Loucy (cell line): Measurements from ENCODE around the gene FAM210A.

Experiments
- H2AFZ ChIP-seq: fragments of 200-600 bp; sonication (generic); 2 replicates; pipeline ENCODE4 v1.6.0; 2016; ENCODE audit warnings: antibody characterized with exemption, mild to moderate bottlenecking, low read length, moderate library complexity
- H3F3A ChIP-seq: fragments of 200-600 bp; 2 replicates; pipeline ENCODE4 v1.6.0; 2016; ENCODE audit warnings: antibody characterized with exemption, low read depth, mild to moderate bottlenecking
- H3K27me3 ChIP-seq: fragments of 200-600 bp; sonication (generic); 2 replicates; pipeline ENCODE4 v1.6.1; 2014; ENCODE audit warnings: low read length, mild to moderate bottlenecking; ENCODE audit not compliant: insufficient read depth, poor library complexity, severe bottlenecking
- H3K36me3 ChIP-seq: fragments of 200-600 bp; sonication (generic); 2 replicates; pipeline ENCODE4 v1.6.1; 2016; ENCODE audit warnings: low read length; ENCODE audit not compliant: insufficient read depth
- H3K4me1 ChIP-seq: fragments of 200-600 bp; sonication (generic); 2 replicates; pipeline ENCODE4 v1.5.1; 2014; ENCODE audit warnings: low read length, mild to moderate bottlenecking; ENCODE audit not compliant: insufficient read depth, poor library complexity, severe bottlenecking
- H3K4me2 ChIP-seq: fragments of 200-600 bp; sonication (generic); 2 replicates; pipeline ENCODE4 v1.6.0; 2014; ENCODE audit warnings: antibody characterized with exemption, low read length, low read depth, mild to moderate bottlenecking; ENCODE audit not compliant: poor library complexity, severe bottlenecking
- H3K4me3 ChIP-seq: fragments of 200-600 bp; sonication (generic); 2 replicates; pipeline ENCODE4 v1.5.1; 2014; ENCODE audit warnings: low read length, mild to moderate bottlenecking, mixed read lengths; ENCODE audit not compliant: poor library complexity, severe bottlenecking
- H3K79me2 ChIP-seq: fragments of 200-600 bp; sonication (generic); 2 replicates; pipeline ENCODE4 v1.6.1; 2014; ENCODE audit warnings: low read length; ENCODE audit not compliant: insufficient read depth
- H3K9ac ChIP-seq: fragments of 200-600 bp; sonication (generic); 2 replicates; pipeline ENCODE4 v1.6.0; 2014; ENCODE audit warnings: mild to moderate bottlenecking, low read depth, low read length, moderate library complexity; ENCODE audit not compliant: poor library complexity, severe bottlenecking
- H3K9me2 ChIP-seq: fragments of 200-600 bp; sonication (generic); replicated peaks from 2 replicates; pipeline ENCODE4 v1.6.1; 2016; ENCODE audit warnings: low read depth, low read length, mixed read lengths
- H3K9me3 ChIP-seq: fragments of 200-600 bp; sonication (generic); 2 replicates; pipeline ENCODE4 v1.6.1; 2014; ENCODE audit warnings: mild to moderate bottlenecking, antibody characterized with exemption, low read length, low read depth; ENCODE audit not compliant: insufficient read depth
- H4K20me1 ChIP-seq: fragments of 200-600 bp; sonication (generic); 2 replicates; pipeline ENCODE4 v1.6.0; 2014; ENCODE audit warnings: antibody characterized with exemption, low read length, mild to moderate bottlenecking; ENCODE audit not compliant: insufficient read depth, poor library complexity, severe bottlenecking
- CTCF ChIP-seq: fragments of 200-600 bp; sonication (generic); conservative IDR thresholded peaks from 2 replicates; pipeline ENCODE4 v1.5.1; 2014; ENCODE audit warnings: mild to moderate bottlenecking, antibody characterized with exemption, low read length
- EZH2phosphoT487 ChIP-seq: fragments of 200-600 bp; IDR thresholded peaks from 2 replicates; pipeline ENCODE4 v1.6.1; 2018; ENCODE audit warnings: antibody characterized with exemption, mild to moderate bottlenecking, moderate library complexity, borderline replicate concordance

FAM210A gene

GRCh38 chr18:13760047-13760446, 33.7 kb upstream of the FAM210A start:
- Histone ChIP-seq H3K4me1 (no peaks in the 10 kb centered on the region), H4K20me1 (no peaks in the 10 kb centered on the region), H3K79me2 (no peaks in the 10 kb centered on the region), H3K9ac (no peak overlapping the region), H3K4me2 (no peak overlapping the region), H3K9me2 (no peaks in the 10 kb centered on the region), H3K27me3 (no peaks in the 10 kb centered on the region), H2AFZ (no peak overlapping the region), H3K9me3 (no peaks in the 10 kb centered on the region), H3K4me3 (no peak overlapping the region), H3F3A (no peaks in the 10 kb centered on the region), H3K36me3 (peaks cover 23% of the 10 kb centered on the region)
- TF ChIP-seq EZH2phosphoT487 (no peak), CTCF (no peak)

GRCh38 chr18:13758622-13759021, 32.3 kb upstream of the FAM210A start:
- H3K79me2 ChIP-seq = no peaks in the 10 kb centered on the region
- H4K20me1 ChIP-seq = no peaks in the 10 kb centered on the region
- H3K4me2 ChIP-seq = no peak overlapping the region
- H3K36me3 ChIP-seq = peaks cover 37% of the 10 kb centered on the region
- H3K27me3 ChIP-seq = no peaks in the 10 kb centered on the region
- no peak overlapping the region for H2AFZ ChIP-seq
- no peaks in the 10 kb centered on the region for H3K9me3 ChIP-seq
- H3K9ac ChIP-seq = no peak overlapping the region
- no peaks in the 10 kb centered on the region for H3K4me1 ChIP-seq
- TF ChIP-seq CTCF = no peak
- no peak for TF ChIP-seq EZH2phosphoT487
- H3K4me3 ChIP-seq = no peak overlapping the region
- no peaks in the 10 kb centered on the region for H3K9me2 ChIP-seq
- no peaks in the 10 kb centered on the region for H3F3A ChIP-seq

GRCh38 chr18:13756671-13757070, 30.3 kb upstream of the FAM210A start:
- no peak overlapping the region for H3K4me3 ChIP-seq
- H3K4me1 ChIP-seq = no peaks in the 10 kb centered on the region
- no peak overlapping the region for H3K9ac ChIP-seq
- H3K9me3 ChIP-seq = no peaks in the 10 kb centered on the region
- H3F3A ChIP-seq = no peaks in the 10 kb centered on the region
- peaks cover 49% of the 10 kb centered on the region for H3K36me3 ChIP-seq
- no peak overlapping the region for H2AFZ ChIP-seq
- TF ChIP-seq EZH2phosphoT487 (no peak), CTCF (no peak)
- H3K27me3 ChIP-seq = no peaks in the 10 kb centered on the region
- no peak overlapping the region for H3K4me2 ChIP-seq
- no peaks in the 10 kb centered on the region for H3K79me2 ChIP-seq
- no peaks in the 10 kb centered on the region for H3K9me2 ChIP-seq
- H4K20me1 ChIP-seq = no peaks in the 10 kb centered on the region
